HepG2 (cell line): ENCODE data around the gene RAB1B. TPM values are rescaled to one million over a fixed set of nuclear protein-coding genes. Genes with fewer than 3 reads are reported as not detected.

Source experiments
- ERF ChIP-seq: IDR thresholded peaks from 2 replicates; pipeline ENCODE4 v1.6.1; 2018; ENCODE audit warnings: missing biosample characterization, missing genetic modification reagents
- FOXO4 ChIP-seq: sonication (generic); formaldehyde crosslinking; conservative IDR thresholded peaks from 2 replicates; pipeline ENCODE4 v1.8.1; 2023; ENCODE audit warnings: missing genetic modification reagents
- MXI1 ChIP-seq: IDR thresholded peaks from 3 replicates; pipeline ENCODE4 v1.6.1; 2012; ENCODE audit warnings: low read depth, low read length, inconsistent platforms, borderline replicate concordance
- NFE2 ChIP-seq: sonication (generic); formaldehyde crosslinking; IDR thresholded peaks from 2 replicates; pipeline ENCODE4 v1.4.0; 2020; ENCODE audit warnings: missing genetic modification reagents
- NFKB2 ChIP-seq: sonication (generic); formaldehyde crosslinking; IDR thresholded peaks from 2 replicates; pipeline ENCODE4 v1.4.0; 2020; ENCODE audit warnings: missing genetic modification reagents, borderline replicate concordance
- PAXIP1 ChIP-seq: sonication (generic); formaldehyde crosslinking; conservative IDR thresholded peaks from 2 replicates; pipeline ENCODE4 v1.4.0; 2020; ENCODE audit warnings: mild to moderate bottlenecking, missing genetic modification reagents, moderate library complexity
- TERF1 ChIP-seq: sonication (generic); formaldehyde crosslinking; IDR thresholded peaks from 2 replicates; pipeline ENCODE4 v1.8.0; 2022; ENCODE audit warnings: mild to moderate bottlenecking, missing genetic modification reagents, moderate library complexity
- ZBTB34 ChIP-seq: sonication (generic); formaldehyde crosslinking; IDR thresholded peaks from 2 replicates; pipeline ENCODE4 v1.8.0; 2022; ENCODE audit warnings: mild to moderate bottlenecking, missing genetic modification reagents
- ZFP37 ChIP-seq: sonication (generic); formaldehyde crosslinking; IDR thresholded peaks from 2 replicates; pipeline ENCODE4 v1.4.0; 2020; ENCODE audit warnings: missing genetic modification reagents, borderline replicate concordance
- ZFY ChIP-seq: sonication (generic); formaldehyde crosslinking; IDR thresholded peaks from 2 replicates; pipeline ENCODE4 v1.4.0; 2020; ENCODE audit warnings: missing genetic modification reagents
- ZKSCAN1 ChIP-seq: fragments of 150-350 bp; IDR thresholded peaks from 2 replicates; pipeline ENCODE4 v1.6.1; 2014; ENCODE audit warnings: low read length
- ZNF12 ChIP-seq: sonication (generic); formaldehyde crosslinking; IDR thresholded peaks from 2 replicates; pipeline ENCODE4 v1.5.0; 2020; ENCODE audit warnings: missing genetic modification reagents
- ZNF143 ChIP-seq: sonication (generic); formaldehyde crosslinking; IDR thresholded peaks from 2 replicates; pipeline ENCODE4 v1.4.0; 2020; ENCODE audit warnings: missing genetic modification reagents
- ZNF562 ChIP-seq: sonication (generic); formaldehyde crosslinking; IDR thresholded peaks from 2 replicates; pipeline ENCODE4 v1.8.0; 2022; ENCODE audit warnings: missing genetic modification reagents, borderline replicate concordance
- polyA plus RNA-seq, 8 experiments: library from polyadenylated mRNA; depleted of rRNA in 3 of 8; stranded (reverse) in 7 of 8; unstranded in 1 of 8; fragments of >200 nt; fragmentation: Illumina TruSeq in 4 of 8; extraction: Trizol in 4 of 8; gene quantifications; 2 replicates each; pipeline versions ENCODE4 v1.2.1 to v1.2.3, GENCODE V29; 2011 to 2016; ENCODE audit warnings: low read depth in 4 of 8, missing spikeins in 1 of 8, mixed read lengths in 1 of 8; ENCODE audit not compliant: insufficient read depth in 1 of 8
- total RNA-seq, 5 experiments: library from RNA; depleted of rRNA; stranded (reverse); fragments of >200 nt; fragmentation: Illumina TruSeq; extraction: Trizol; gene quantifications; 2 replicates each; pipeline ENCODE4 v1.2.3, GENCODE V29; 2016; ENCODE audit warnings: low read depth in 1 of 5
- TF ChIP-seq, protein P1 (sequence below): sonication (generic); formaldehyde crosslinking; conservative IDR thresholded peaks from 2 replicates; pipeline ENCODE4 v1.8.0; 2022; ENCODE audit warnings: low read depth, missing genetic modification reagents
- TF ChIP-seq, protein P2 (sequence below): sonication (generic); formaldehyde crosslinking; conservative IDR thresholded peaks from 2 replicates; pipeline ENCODE4 v1.8.0; 2022; ENCODE audit warnings: missing genetic modification reagents

The RAB1B gene
- total and polyA plus RNA-seq, 2 of the 13 experiments (the other 11 are each of a cell fraction or from before 2014, with no cell fraction given), result 77.9 to 87.9 TPM

- TF ChIP-seq ZFP37 (CRISPR knock-in tag), result peak; percentile 64; the same call in 1 of the 2 replicates
- peak; percentile 45; the same call in 1 of the 2 replicates for TF ChIP-seq ZFY
- TF ChIP-seq ZNF143 (CRISPR knock-in tag), result peak; percentile 56; the same call in 1 of the 2 replicates
- no peak for TF ChIP-seq ZBTB34
- no peak for TF ChIP-seq FOXO4 (CRISPR knock-in tag)
- TF ChIP-seq ZNF12, result 0 out of 2 replicates have a peak, but pooled peaks have one; percentile 48
- TF ChIP-seq, protein P1, sequence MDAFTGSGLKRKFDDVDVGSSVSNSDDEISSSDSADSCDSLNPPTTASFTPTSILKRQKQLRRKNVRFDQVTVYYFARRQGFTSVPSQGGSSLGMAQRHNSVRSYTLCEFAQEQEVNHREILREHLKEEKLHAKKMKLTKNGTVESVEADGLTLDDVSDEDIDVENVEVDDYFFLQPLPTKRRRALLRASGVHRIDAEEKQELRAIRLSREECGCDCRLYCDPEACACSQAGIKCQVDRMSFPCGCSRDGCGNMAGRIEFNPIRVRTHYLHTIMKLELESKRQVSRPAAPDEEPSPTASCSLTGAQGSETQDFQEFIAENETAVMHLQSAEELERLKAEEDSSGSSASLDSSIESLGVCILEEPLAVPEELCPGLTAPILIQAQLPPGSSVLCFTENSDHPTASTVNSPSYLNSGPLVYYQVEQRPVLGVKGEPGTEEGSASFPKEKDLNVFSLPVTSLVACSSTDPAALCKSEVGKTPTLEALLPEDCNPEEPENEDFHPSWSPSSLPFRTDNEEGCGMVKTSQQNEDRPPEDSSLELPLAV, result no peak
- peak; percentile 65; the same call in 1 of the 2 replicates for TF ChIP-seq ERF (CRISPR knock-in tag)
- peak; percentile 79; the same call in 1 of the 3 replicates for TF ChIP-seq MXI1
- 0 out of 2 replicates have a peak, but pooled peaks have one; percentile 15 for TF ChIP-seq ZKSCAN1
- TF ChIP-seq, protein P2, sequence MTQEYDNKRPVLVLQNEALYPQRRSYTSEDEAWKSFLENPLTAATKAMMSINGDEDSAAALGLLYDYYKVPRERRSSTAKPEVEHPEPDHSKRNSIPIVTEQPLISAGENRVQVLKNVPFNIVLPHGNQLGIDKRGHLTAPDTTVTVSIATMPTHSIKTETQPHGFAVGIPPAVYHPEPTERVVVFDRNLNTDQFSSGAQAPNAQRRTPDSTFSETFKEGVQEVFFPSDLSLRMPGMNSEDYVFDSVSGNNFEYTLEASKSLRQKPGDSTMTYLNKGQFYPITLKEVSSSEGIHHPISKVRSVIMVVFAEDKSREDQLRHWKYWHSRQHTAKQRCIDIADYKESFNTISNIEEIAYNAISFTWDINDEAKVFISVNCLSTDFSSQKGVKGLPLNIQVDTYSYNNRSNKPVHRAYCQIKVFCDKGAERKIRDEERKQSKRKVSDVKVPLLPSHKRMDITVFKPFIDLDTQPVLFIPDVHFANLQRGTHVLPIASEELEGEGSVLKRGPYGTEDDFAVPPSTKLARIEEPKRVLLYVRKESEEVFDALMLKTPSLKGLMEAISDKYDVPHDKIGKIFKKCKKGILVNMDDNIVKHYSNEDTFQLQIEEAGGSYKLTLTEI (CRISPR knock-in tag), result no peak
- TF ChIP-seq NFKB2 (CRISPR knock-in tag), result peak; percentile 67; the same call in 1 of the 2 replicates
- TF ChIP-seq TERF1 (CRISPR knock-in tag), result no peak
- no peak for TF ChIP-seq PAXIP1 (CRISPR knock-in tag)
- TF ChIP-seq ZNF562 (CRISPR knock-in tag), result no peak
- TF ChIP-seq NFE2 (CRISPR knock-in tag), result no peak
These were observed 45.9 kb upstream of the RAB1B start (continued) for GRCh38 chr11:66222358-66223149.
